BLaER1 (cell line): Measurements from ENCODE around the gene LRRC4C.

ENCODE experiments used
- H3K27ac ChIP-seq: shearing (Covaris generic); formaldehyde crosslinking; 2 replicates; pipeline ENCODE4 v1.8.1; 2022
- H3K27me3 ChIP-seq: shearing (Covaris generic); formaldehyde crosslinking; 2 replicates; pipeline ENCODE4 v1.8.1; 2022
- H3K36me3 ChIP-seq: shearing (Covaris generic); formaldehyde crosslinking; 2 replicates; pipeline ENCODE4 v1.8.1; 2022
- H3K4me1 ChIP-seq: shearing (Covaris generic); formaldehyde crosslinking; 2 replicates; pipeline ENCODE4 v1.8.1; 2022
- H3K4me2 ChIP-seq: shearing (Covaris generic); formaldehyde crosslinking; 2 replicates; pipeline ENCODE4 v1.8.1; 2022
- H3K4me3 ChIP-seq: shearing (Covaris generic); formaldehyde crosslinking; 2 replicates; pipeline ENCODE4 v1.8.1; 2022
- H3K9ac ChIP-seq: shearing (Covaris generic); formaldehyde crosslinking; 2 replicates; pipeline ENCODE4 v1.8.1; 2022
- H3K9me3 ChIP-seq: shearing (Covaris generic); formaldehyde crosslinking; 2 replicates; pipeline ENCODE4 v1.8.1; 2022
- H4K20me1 ChIP-seq: shearing (Covaris generic); formaldehyde crosslinking; 2 replicates; pipeline ENCODE4 v1.8.1; 2022
- Cebpa-rat ChIP-seq: shearing (Covaris generic); IDR thresholded peaks from 2 replicates; pipeline ENCODE4 v1.8.1; 2022

LRRC4C gene

GRCh38 chr11:40713083-40713482, 746.4 kb downstream of the LRRC4C start:
- Histone ChIP-seq H4K20me1 (no peaks in the 10 kb centered on the region), H3K9me3 (0 out of 2 replicates have a peak, but pooled peaks cover 3% of the 10 kb centered on the region), H3K9ac (no peak overlapping the region), H3K4me1 (no peaks in the 10 kb centered on the region), H3K27ac (no peak overlapping the region), H3K27me3 (no peaks in the 10 kb centered on the region), H3K4me2 (no peak overlapping the region), H3K4me3 (no peak overlapping the region), H3K36me3 (no peaks in the 10 kb centered on the region)
- TF ChIP-seq Cebpa-rat = no peak

- H3K4me3 ChIP-seq = no peak overlapping the region
- no peak for TF ChIP-seq Cebpa-rat
- no peaks in the 10 kb centered on the region for H4K20me1 ChIP-seq
- H3K36me3 ChIP-seq = no peaks in the 10 kb centered on the region
- no peaks in the 10 kb centered on the region for H3K4me1 ChIP-seq
- no peak overlapping the region for H3K4me2 ChIP-seq
- H3K9me3 ChIP-seq = no peaks in the 10 kb centered on the region
- H3K27me3 ChIP-seq = no peaks in the 10 kb centered on the region
- no peak overlapping the region for H3K9ac ChIP-seq
- no peak overlapping the region for H3K27ac ChIP-seq
Measured at GRCh38 chr11:40701027-40701426, 758.4 kb downstream of the LRRC4C start.

- Histone ChIP-seq H3K27me3 (no peaks in the 10 kb centered on the region), H3K9me3 (no peaks in the 10 kb centered on the region), H3K36me3 (no peaks in the 10 kb centered on the region), H3K4me2 (no peak overlapping the region), H3K27ac (no peak overlapping the region), H3K9ac (no peak overlapping the region), H3K4me1 (peaks cover 2% of the 10 kb centered on the region), H3K4me3 (no peak overlapping the region), H4K20me1 (no peaks in the 10 kb centered on the region)
- no peak; the same call in 1 of the 2 replicates for TF ChIP-seq Cebpa-rat
Measured at GRCh38 chr11:40689823-40690222, 769.6 kb downstream of the LRRC4C start.

GRCh38 chr11:40688369-40688768, 771.1 kb downstream of the LRRC4C start:
- H3K27me3 ChIP-seq = no peaks in the 10 kb centered on the region
- no peaks in the 10 kb centered on the region for H3K4me1 ChIP-seq
- no peaks in the 10 kb centered on the region for H4K20me1 ChIP-seq
- no peak overlapping the region for H3K4me2 ChIP-seq
- H3K9ac ChIP-seq = no peak overlapping the region
- no peaks in the 10 kb centered on the region for H3K9me3 ChIP-seq
- H3K36me3 ChIP-seq = no peaks in the 10 kb centered on the region
- TF ChIP-seq Cebpa-rat = no peak
- H3K4me3 ChIP-seq = no peak overlapping the region
- H3K27ac ChIP-seq = no peak overlapping the region

GRCh38 chr11:40686765-40687164, 772.7 kb downstream of the LRRC4C start:
- no peak overlapping the region for H3K9ac ChIP-seq
- H3K27ac ChIP-seq = no peak overlapping the region
- H3K4me3 ChIP-seq = no peak overlapping the region
- H3K36me3 ChIP-seq = no peaks in the 10 kb centered on the region
- no peaks in the 10 kb centered on the region for H4K20me1 ChIP-seq
- no peaks in the 10 kb centered on the region for H3K27me3 ChIP-seq
- TF ChIP-seq Cebpa-rat = no peak
- no peaks in the 10 kb centered on the region for H3K9me3 ChIP-seq
- H3K4me2 ChIP-seq = no peak overlapping the region
- H3K4me1 ChIP-seq = no peaks in the 10 kb centered on the region

- H3K27me3 ChIP-seq = no peaks in the 10 kb centered on the region
- no peaks in the 10 kb centered on the region for H3K9me3 ChIP-seq
- no peaks in the 10 kb centered on the region for H4K20me1 ChIP-seq
- H3K9ac ChIP-seq = no peak overlapping the region
- H3K4me2 ChIP-seq = no peak overlapping the region
- no peaks in the 10 kb centered on the region for H3K36me3 ChIP-seq
- H3K4me1 ChIP-seq = no peaks in the 10 kb centered on the region
- no peak overlapping the region for H3K4me3 ChIP-seq
- no peak for TF ChIP-seq Cebpa-rat
- no peak overlapping the region for H3K27ac ChIP-seq
Measured at GRCh38 chr11:40683010-40683409, 776.4 kb downstream of the LRRC4C start.

- H3K4me3 ChIP-seq = no peak overlapping the region
- no peak for TF ChIP-seq Cebpa-rat
- H3K9me3 ChIP-seq = no peaks in the 10 kb centered on the region
- H3K4me2 ChIP-seq = no peak overlapping the region
- no peaks in the 10 kb centered on the region for H3K4me1 ChIP-seq
- H3K9ac ChIP-seq = no peak overlapping the region
- H4K20me1 ChIP-seq = no peaks in the 10 kb centered on the region
- no peaks in the 10 kb centered on the region for H3K36me3 ChIP-seq
- no peak overlapping the region for H3K27ac ChIP-seq
- no peaks in the 10 kb centered on the region for H3K27me3 ChIP-seq
Measured at GRCh38 chr11:40679276-40679675, 780.2 kb downstream of the LRRC4C start.

- Histone ChIP-seq H4K20me1 (no peaks in the 10 kb centered on the region), H3K9me3 (peaks cover 27% of the 10 kb centered on the region), H3K36me3 (no peaks in the 10 kb centered on the region), H3K27ac (no peak overlapping the region), H3K4me1 (no peaks in the 10 kb centered on the region), H3K4me2 (no peak overlapping the region), H3K9ac (no peak overlapping the region), H3K4me3 (no peak overlapping the region), H3K27me3 (no peaks in the 10 kb centered on the region)
- TF ChIP-seq Cebpa-rat = no peak
Measured at GRCh38 chr11:40647295-40647694, 812.2 kb downstream of the LRRC4C start.

- Histone ChIP-seq H3K4me2 (no peak overlapping the region), H4K20me1 (no peaks in the 10 kb centered on the region), H3K27ac (no peak overlapping the region), H3K4me3 (no peak overlapping the region), H3K4me1 (no peaks in the 10 kb centered on the region), H3K36me3 (no peaks in the 10 kb centered on the region), H3K9ac (no peak overlapping the region), H3K9me3 (no peaks in the 10 kb centered on the region), H3K27me3 (no peaks in the 10 kb centered on the region)
- TF ChIP-seq Cebpa-rat = no peak
Measured at GRCh38 chr11:40642284-40642683, 817.2 kb downstream of the LRRC4C start.

- H3K4me1 ChIP-seq = no peaks in the 10 kb centered on the region
- no peak overlapping the region for H3K9ac ChIP-seq
- no peaks in the 10 kb centered on the region for H4K20me1 ChIP-seq
- H3K27ac ChIP-seq = no peak overlapping the region
- no peaks in the 10 kb centered on the region for H3K36me3 ChIP-seq
- no peaks in the 10 kb centered on the region for H3K27me3 ChIP-seq
- TF ChIP-seq Cebpa-rat = no peak
- no peaks in the 10 kb centered on the region for H3K9me3 ChIP-seq
- H3K4me2 ChIP-seq = no peak overlapping the region
- no peak overlapping the region for H3K4me3 ChIP-seq
Measured at GRCh38 chr11:40619654-40620053, 839.8 kb downstream of the LRRC4C start.

- no peaks in the 10 kb centered on the region for H3K27me3 ChIP-seq
- peaks cover 20% of the 10 kb centered on the region for H3K9me3 ChIP-seq
- no peak overlapping the region for H3K27ac ChIP-seq
- no peak overlapping the region for H3K9ac ChIP-seq
- no peak for TF ChIP-seq Cebpa-rat
- H3K4me3 ChIP-seq = no peak overlapping the region
- no peak overlapping the region for H3K4me2 ChIP-seq
- H3K36me3 ChIP-seq = no peaks in the 10 kb centered on the region
- H3K4me1 ChIP-seq = no peaks in the 10 kb centered on the region
- no peaks in the 10 kb centered on the region for H4K20me1 ChIP-seq
Measured at GRCh38 chr11:40606800-40607199, 852.7 kb downstream of the LRRC4C start.
